ENCODE results near the gene SBNO2.

The SBNO2 gene

DNA sequence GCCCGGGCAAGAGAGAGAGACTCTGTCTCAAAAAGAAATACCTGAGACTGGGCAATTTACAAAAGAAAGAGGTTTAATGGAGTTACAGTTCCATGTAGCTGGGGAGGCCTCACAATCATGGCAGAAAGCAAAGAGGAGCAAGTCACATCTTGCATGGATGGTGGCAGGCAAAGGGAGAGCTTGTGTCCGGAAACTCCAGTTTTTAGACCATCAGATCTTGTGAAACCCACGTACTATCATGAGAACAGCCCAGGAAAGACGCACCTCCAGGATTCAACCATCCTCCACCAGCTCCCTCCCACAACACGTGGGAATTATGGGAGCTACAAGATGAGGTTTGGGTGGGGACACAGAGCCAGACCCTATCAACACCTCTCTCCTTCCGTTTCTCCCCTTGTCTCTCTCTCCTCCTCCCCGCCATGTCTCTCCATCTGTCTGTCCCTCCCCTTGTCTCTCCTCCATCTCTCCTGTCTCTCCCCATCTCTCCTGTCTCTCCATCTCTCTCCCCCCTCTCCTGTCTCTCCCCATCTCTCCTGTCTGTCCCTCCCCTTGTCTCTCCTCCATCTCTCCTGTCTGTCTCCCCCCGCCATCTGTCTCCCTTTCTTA is 88.9 kb downstream of the SBNO2 start:
- DNase-seq: no peak

DNA sequence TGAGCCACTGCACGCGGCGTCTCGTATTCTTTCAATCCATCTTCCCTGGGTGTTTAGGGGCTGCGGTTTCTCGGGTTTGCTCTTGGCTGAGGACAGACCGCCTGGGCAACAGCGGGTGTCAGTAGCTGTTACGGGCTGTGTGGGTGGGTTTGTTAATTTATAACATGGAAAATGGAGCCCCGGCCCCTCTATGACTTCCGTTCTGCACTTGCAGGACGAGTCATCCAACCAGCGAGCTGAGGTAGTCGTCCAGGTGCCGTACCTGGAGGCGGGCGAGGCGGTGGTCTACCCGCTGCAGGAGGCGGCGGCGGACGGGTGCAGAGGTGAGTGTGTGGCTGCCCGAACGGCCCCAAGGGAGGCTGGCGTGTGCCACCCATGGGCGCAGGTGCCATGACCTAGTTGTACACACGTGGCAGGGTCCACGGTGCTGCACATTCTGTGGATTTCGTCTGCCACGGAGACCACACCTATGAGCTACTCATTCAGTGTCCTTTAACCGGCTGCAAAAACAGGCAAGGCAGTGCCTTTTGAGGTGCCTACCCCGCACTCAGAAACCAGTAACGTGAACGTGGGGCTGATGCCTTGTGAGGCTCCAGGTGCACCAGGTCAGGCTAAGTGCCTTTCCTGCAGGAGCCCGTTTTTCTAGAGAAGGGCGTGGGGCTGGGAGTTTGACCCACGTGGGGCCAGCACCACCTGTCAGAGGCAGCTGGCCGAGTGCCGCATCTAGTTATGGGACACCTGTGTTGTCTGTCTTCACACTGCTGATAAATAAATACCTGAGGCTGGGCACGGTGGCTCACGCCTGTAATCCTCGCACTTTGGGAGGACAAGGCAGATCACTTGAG is 89.8 kb downstream of the SBNO2 start:
- DNase-seq: no peak

- DNase-seq: no peak
Observed at GRCh38 chr19:1082928-1083816, 90.9 kb downstream of the SBNO2 start.

- DNase-seq: peak; percentile 90
Observed at GRCh38 chr19:1082165-1082927, 91.7 kb downstream of the SBNO2 start.

- no peak for DNase-seq
Observed at GRCh38 chr19:1081301-1082164, 92.5 kb downstream of the SBNO2 start.

- DNase-seq: no peak
Observed at GRCh38 chr19:1080360-1081161, 93.5 kb downstream of the SBNO2 start.

DNA sequence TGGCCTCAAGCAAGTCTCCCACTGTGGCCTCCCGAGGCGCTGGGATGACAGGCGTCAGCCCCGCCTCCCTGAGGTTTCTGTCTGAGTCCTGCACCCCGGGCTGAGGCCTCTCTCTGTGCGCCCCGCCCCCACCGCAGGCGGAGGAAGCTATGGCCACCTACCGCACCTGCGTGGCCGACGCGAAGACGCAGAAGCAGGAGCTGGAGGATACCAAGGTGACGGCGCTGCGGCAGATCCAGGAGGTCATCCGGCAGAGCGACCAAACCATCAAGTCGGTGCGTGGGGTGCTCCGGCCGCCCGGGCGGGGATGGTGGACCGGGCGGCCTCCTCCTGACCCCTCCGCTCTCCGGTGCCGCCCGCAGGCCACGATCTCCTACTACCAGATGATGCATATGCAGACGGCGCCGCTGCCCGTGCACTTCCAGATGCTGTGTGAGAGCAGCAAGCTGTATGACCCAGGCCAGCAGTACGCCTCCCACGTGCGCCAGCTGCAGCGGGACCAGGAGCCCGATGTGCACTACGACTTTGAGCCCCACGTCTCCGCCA is 94.4 kb downstream of the SBNO2 start:
- peak; percentile 68 for DNase-seq

- peak; percentile 95 for DNase-seq
Observed at GRCh38 chr19:1076951-1077350, 97.1 kb downstream of the SBNO2 start.

DNA sequence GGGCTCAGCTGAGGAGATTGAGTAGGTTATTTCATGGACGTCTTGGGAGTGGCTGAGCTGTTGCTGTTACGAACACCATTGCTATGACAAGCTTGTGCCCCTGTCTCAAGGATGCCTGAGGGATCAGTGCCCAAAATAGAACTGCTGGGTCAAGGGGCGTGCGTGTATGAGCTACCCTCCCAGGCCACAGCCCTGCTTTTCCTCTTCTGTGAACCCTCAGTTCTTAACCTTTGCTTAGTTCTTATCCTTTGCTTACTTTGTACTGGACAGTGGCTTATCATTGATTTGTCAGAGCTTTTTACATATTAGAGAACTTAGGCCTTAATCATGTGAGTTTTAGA is 98.1 kb downstream of the SBNO2 start:
- no peak for DNase-seq

- DNase-seq: peak; percentile 95
Observed at GRCh38 chr19:1074544-1075283, 99.4 kb downstream of the SBNO2 start.

DNA sequence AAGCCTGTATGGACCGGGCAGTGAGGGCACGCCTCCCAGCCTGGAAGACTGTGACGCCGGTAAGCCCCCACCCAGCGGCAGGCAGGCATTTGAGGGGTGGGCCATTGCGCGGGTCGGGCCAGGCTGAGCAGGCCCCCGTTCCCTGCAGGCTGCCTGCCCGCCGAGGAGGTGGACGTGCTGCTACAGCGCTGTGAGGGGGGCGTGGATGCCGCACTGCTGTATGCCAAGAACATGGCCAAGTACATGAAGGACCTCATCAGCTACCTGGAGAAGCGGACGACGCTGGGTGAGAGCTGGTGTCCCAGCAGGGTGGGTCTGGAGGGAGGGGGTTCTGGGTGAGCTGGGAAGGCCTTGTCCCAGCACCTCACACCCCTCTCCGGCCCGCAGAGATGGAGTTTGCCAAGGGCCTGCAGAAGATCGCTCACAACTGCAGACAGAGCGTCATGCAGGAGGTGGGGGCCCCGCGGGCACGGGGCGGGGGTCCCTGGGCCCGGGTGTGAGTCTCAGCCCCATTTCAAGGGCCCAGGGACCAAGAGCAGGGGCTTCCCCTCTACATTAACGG is 100.0 kb downstream of the SBNO2 start:
- no peak for DNase-seq

DNA sequence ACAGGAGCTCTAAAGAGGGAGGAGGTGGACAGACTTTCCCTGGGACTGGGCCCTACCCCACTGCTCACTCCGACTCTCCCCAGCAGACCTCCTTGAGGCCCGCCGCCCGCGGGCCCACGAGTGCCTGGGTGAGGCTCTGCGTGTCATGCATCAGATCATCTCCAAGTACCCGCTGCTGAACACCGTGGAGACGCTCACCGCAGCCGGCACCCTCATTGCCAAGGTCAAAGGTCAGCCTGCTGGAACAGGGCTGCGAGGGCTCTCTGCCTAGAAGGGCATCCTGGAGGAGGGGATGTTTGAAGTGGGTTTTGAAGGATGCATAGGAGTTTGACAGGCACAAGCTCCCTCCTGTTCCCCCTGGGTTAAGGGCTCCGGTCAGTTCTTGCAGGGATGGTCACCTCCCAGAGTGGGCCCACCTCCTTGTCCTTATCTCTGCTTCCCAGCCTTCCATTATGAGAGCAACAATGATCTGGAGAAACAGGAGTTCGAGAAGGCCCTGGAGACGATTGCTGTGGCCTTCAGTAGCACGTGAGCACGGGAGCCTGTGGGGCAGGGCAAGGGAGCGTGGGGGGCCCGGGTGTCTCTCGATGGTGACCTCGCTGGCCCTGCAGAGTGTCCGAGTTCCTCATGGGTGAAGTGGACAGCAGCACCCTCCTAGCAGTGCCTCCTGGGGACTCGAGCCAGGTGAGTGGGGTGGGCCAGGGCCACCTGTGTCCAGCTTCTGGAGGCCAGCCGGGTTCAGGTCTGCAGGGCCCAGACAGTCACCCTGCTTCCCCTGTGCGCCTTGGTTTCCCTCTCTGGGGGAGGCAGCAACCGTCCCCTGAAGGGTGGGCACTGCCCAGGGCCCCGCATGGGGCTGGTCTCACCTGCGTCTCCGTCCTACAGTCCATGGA is 100.8 kb downstream of the SBNO2 start:
- DNase-seq: no peak

- no peak for DNase-seq
Observed at GRCh38 chr19:1072371-1073015, 101.6 kb downstream of the SBNO2 start.

- DNase-seq: no peak
Observed at GRCh38 chr19:1070931-1071791, 102.9 kb downstream of the SBNO2 start.

DNA sequence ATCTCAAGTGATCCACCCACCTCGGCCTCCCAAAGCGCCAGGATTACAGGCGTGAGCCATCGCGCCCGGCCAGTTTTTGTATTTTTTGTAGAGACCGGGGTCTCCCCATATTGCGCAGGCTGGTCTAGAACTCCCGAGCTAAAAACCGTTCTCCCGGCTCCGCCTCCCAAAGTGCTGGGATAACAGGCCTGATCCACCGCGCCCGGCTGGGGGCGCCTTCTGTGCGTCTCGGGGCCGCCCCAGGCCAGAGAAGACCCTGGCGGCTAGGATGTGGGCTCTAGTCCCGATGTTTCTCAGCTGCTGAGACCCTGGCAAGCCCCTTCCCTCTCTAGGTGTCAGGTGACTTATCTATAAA is 103.5 kb downstream of the SBNO2 start:
- DNase-seq: no peak

GRCh38 chr19:1069009-1069779 is 104.9 kb downstream of the SBNO2 start:
- peak; percentile 84 for DNase-seq
